ENCODE data around the gene BCAS3. TPM values are rescaled to one million over a fixed set of nuclear protein-coding genes. Genes with fewer than 3 reads are reported as not detected.
"Not testable (repeated sequence)": the region's sequence is repeated elsewhere in the genome, so short reads cannot be mapped to it uniquely, and the experiment has no call there.

Gene BCAS3
- total RNA-seq, 1 donor from 2014 or later, result 30.5 TPM

DNA sequence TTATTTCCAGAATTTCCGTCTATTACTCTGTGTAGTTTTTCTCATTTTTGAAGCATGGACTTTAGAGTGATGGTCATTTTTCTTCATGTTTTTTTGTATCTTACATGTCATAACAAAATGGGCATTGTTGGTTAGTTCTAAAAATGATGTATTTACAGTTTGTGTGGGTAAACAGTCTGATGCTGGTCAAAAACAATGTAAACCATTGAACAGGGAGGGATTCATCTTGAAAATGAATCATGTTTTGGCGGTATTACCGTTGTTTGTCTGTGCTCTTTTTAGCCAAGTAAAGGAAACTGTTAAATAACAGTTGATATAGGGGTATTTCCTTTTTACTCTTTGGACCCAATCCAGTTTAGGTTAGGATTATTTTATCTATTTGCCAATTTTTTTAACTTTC is 315.8 kb downstream of the BCAS3 start:
- peaks cover 5% of the 10 kb centered on the region for H3K4me1 Mint-ChIP-seq
- peaks cover 2% of the 10 kb centered on the region for H3K36me3 Mint-ChIP-seq (ENCODE audit: low read depth)
- H3K27ac Mint-ChIP-seq (ENCODE audit: unreplicated experiment), result no peak overlapping the region
- no peaks in the 10 kb centered on the region for H3K27me3 Mint-ChIP-seq (ENCODE audit: low read depth)
- DNase-seq (ENCODE audit: low read depth, low spot score), result no peak
- H3K4me3 Mint-ChIP-seq, result no peak overlapping the region
- H3K9me3 Mint-ChIP-seq, result no peaks in the 10 kb centered on the region
- TF ChIP-seq CTCF (conservative IDR thresholded peaks at IDR 0.05), result no peak

- no peaks in the 10 kb centered on the region for H3K9me3 Mint-ChIP-seq
- H3K27me3 Mint-ChIP-seq (ENCODE audit: low read depth), result no peaks in the 10 kb centered on the region
- H3K27ac Mint-ChIP-seq (ENCODE audit: unreplicated experiment), result no peak overlapping the region
- peaks cover 2% of the 10 kb centered on the region for H3K36me3 Mint-ChIP-seq (ENCODE audit: low read depth)
- no peak overlapping the region for H3K4me3 Mint-ChIP-seq
- TF ChIP-seq CTCF (conservative IDR thresholded peaks at IDR 0.05), result no peak
- no peak for DNase-seq (ENCODE audit: low read depth, low spot score)
- H3K4me1 Mint-ChIP-seq, result peaks cover 5% of the 10 kb centered on the region
Measured at GRCh38 chr17:60995680-60996079, 318.0 kb downstream of the BCAS3 start.

DNA sequence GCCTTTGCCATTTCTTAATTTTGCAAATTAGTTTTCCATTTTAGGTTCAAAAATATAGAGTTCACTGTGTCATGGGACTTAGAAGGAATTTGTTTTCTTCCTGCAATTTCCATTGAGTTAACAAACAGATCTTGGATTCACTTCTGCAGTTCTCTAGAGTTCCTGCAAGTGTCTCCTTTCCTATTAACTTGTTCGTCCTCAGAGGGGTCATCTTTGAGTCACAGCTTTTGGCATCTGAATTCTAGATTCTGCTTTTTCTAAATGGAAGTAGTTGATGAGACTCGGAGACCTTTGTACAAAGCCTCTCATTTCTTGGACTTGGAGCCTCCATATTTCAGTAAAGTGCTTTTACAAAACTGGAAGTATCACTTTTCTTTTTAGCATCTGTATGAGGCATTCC is 323.3 kb downstream of the BCAS3 start:
- Mint-ChIP-seq H3K36me3 (ENCODE audit: low read depth) (peaks cover 2% of the 10 kb centered on the region), H3K4me1 (peaks cover 26% of the 10 kb centered on the region), H3K9me3 (no peaks in the 10 kb centered on the region), H3K4me3 (no peak overlapping the region), H3K27me3 (ENCODE audit: low read depth) (no peaks in the 10 kb centered on the region), H3K27ac (ENCODE audit: unreplicated experiment) (no peak overlapping the region)
- DNase-seq (ENCODE audit: low read depth, low spot score), result no peak
- TF ChIP-seq CTCF (conservative IDR thresholded peaks at IDR 0.05), result peak; percentile 43

DNA sequence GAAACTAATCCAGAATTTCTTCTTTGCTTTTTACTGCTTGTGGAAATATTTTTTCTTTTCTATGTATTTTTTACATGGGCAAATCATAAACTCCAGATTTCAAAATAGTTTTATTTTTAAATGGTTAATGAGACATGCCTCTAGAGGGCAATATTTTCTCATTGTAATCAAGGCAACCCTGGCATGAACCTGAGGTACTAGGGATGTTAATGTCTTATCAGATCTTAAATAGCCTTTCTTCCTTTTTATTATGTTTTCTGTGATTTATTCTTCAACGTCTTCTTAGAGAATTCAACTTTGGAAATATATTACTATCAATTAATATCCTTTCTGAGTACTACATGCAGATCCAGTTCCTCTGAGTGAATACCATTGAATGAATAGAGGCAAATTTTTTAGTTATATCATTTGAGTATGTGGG is 324.7 kb downstream of the BCAS3 start:
- Mint-ChIP-seq H3K9me3 (no peaks in the 10 kb centered on the region), H3K4me1 (peaks cover 26% of the 10 kb centered on the region), H3K27ac (ENCODE audit: unreplicated experiment) (no peak overlapping the region), H3K36me3 (ENCODE audit: low read depth) (peaks cover 2% of the 10 kb centered on the region), H3K27me3 (ENCODE audit: low read depth) (no peaks in the 10 kb centered on the region), H3K4me3 (no peak overlapping the region)
- TF ChIP-seq CTCF (conservative IDR thresholded peaks at IDR 0.05), result peak; percentile 75
- no peak for DNase-seq (ENCODE audit: low read depth, low spot score)

- Mint-ChIP-seq H3K27ac (ENCODE audit: unreplicated experiment) (no peak overlapping the region), H3K36me3 (ENCODE audit: low read depth) (peaks cover 2% of the 10 kb centered on the region), H3K4me3 (no peak overlapping the region), H3K27me3 (ENCODE audit: low read depth) (no peaks in the 10 kb centered on the region), H3K9me3 (no peaks in the 10 kb centered on the region), H3K4me1 (peaks cover 50% of the 10 kb centered on the region)
- DNase-seq (ENCODE audit: low read depth, low spot score), result no peak
- TF ChIP-seq CTCF (conservative IDR thresholded peaks at IDR 0.05), result no peak
Measured at GRCh38 chr17:61005358-61005757, 327.7 kb downstream of the BCAS3 start.

GRCh38 chr17:61005958-61006357 is 328.3 kb downstream of the BCAS3 start:
- H3K4me1 Mint-ChIP-seq, result peaks cover 48% of the 10 kb centered on the region
- DNase-seq (ENCODE audit: low read depth, low spot score); H3K36me3 Mint-ChIP-seq (ENCODE audit: low read depth); H3K4me3 Mint-ChIP-seq; H3K27ac Mint-ChIP-seq (ENCODE audit: unreplicated experiment); H3K27me3 Mint-ChIP-seq (ENCODE audit: low read depth); H3K9me3 Mint-ChIP-seq: not testable (repeated sequence)
